ENCODE data around the gene MAP3K6.

DNA sequence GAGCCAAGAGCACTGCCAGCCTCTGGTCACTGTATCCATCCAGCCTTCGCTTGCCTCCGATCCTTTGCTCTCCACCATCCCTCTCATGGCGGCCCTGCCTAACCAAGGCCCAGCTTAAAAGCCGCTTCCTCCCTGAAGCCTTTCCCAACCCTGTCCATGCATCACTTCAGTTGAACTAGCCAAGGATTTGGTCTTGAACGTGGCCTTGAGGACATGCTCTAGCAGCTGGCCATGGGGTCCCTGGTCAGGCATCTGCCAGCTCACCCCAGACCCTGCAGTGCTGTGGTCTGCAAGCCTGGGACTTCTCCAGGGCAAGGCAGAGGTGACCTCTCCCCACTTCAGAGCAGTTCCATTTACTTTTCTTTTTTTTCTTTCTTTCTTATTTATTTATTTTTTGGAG, 30.0 kb downstream of the MAP3K6 start:
- TF ChIP-seq, protein P1, sequence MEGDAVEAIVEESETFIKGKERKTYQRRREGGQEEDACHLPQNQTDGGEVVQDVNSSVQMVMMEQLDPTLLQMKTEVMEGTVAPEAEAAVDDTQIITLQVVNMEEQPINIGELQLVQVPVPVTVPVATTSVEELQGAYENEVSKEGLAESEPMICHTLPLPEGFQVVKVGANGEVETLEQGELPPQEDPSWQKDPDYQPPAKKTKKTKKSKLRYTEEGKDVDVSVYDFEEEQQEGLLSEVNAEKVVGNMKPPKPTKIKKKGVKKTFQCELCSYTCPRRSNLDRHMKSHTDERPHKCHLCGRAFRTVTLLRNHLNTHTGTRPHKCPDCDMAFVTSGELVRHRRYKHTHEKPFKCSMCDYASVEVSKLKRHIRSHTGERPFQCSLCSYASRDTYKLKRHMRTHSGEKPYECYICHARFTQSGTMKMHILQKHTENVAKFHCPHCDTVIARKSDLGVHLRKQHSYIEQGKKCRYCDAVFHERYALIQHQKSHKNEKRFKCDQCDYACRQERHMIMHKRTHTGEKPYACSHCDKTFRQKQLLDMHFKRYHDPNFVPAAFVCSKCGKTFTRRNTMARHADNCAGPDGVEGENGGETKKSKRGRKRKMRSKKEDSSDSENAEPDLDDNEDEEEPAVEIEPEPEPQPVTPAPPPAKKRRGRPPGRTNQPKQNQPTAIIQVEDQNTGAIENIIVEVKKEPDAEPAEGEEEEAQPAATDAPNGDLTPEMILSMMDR (conservative IDR thresholded peaks at IDR 0.05; ENCODE audit: low read depth, low read length): no peak
- no peak for TF ChIP-seq EZH2 (IDR thresholded peaks at IDR 0.05; ENCODE audit: low read length, unreplicated experiment)
- TF ChIP-seq EZH2phosphoT487 (IDR thresholded peaks at IDR 0.05; ENCODE audit: borderline replicate concordance, low read length): no peak

Measured in PC-3 (cell line).